NCI-H187 (cell line): Measurements from ENCODE around the gene TUBGCP3.
A peak's percentile ranks its signal among the peaks of the same experiment; 100 is the strongest.

Experiments
- DNase-seq, 2 experiments: peaks; one replicate each; lab custom pipeline; 2025; lab: John Stamatoyannopoulos, UW

TUBGCP3 gene

GRCh38 chr13:112452380-112453206, 135.4 kb downstream of the TUBGCP3 start:
- DNase-seq, result no peak

GRCh38 chr13:112451512-112452379, 136.2 kb downstream of the TUBGCP3 start:
- DNase-seq, result no peak

GRCh38 chr13:112450904-112451240, 137.1 kb downstream of the TUBGCP3 start:
- no peak for DNase-seq

- no peak for DNase-seq
Observed at GRCh38 chr13:112450118-112450903, 137.6 kb downstream of the TUBGCP3 start.

GRCh38 chr13:112449545-112449930, 138.4 kb downstream of the TUBGCP3 start:
- no peak for DNase-seq

- DNase-seq, result no peak
Observed at GRCh38 chr13:112448621-112449544, 139.1 kb downstream of the TUBGCP3 start.

- DNase-seq, result peak; percentile 50 to 52
Observed at GRCh38 chr13:112447761-112448603, 140.0 kb downstream of the TUBGCP3 start.

GRCh38 chr13:112447306-112447705, 140.6 kb downstream of the TUBGCP3 start:
- no peak for DNase-seq

GRCh38 chr13:112446867-112447266, 141.1 kb downstream of the TUBGCP3 start:
- DNase-seq, result no peak

- no peak for DNase-seq
Observed at GRCh38 chr13:112446347-112446861, 141.5 kb downstream of the TUBGCP3 start.

- no peak for DNase-seq
Observed at GRCh38 chr13:112445411-112446271, 142.3 kb downstream of the TUBGCP3 start.

- no peak for DNase-seq
Observed at GRCh38 chr13:112444416-112445399, 143.2 kb downstream of the TUBGCP3 start.

- DNase-seq, result peak; percentile 75 to 78
Observed at GRCh38 chr13:112443995-112444311, 144.0 kb downstream of the TUBGCP3 start.

GRCh38 chr13:112443191-112443994, 144.6 kb downstream of the TUBGCP3 start:
- no peak for DNase-seq

- DNase-seq, result no peak
Observed at GRCh38 chr13:112442483-112443090, 145.4 kb downstream of the TUBGCP3 start.

GRCh38 chr13:112441779-112442310, 146.1 kb downstream of the TUBGCP3 start:
- no peak for DNase-seq
